Osteoblast (primary cell): Measurements from ENCODE around the gene TFB2M. TPM values are rescaled to one million over a fixed set of nuclear protein-coding genes. Genes with fewer than 3 reads are reported as not detected.
"Not testable (repeated sequence)": the region's sequence is repeated elsewhere in the genome, so short reads cannot be mapped to it uniquely, and the experiment has no call there.

Source experiments
- DNase-seq: peaks from one replicate; pipeline ENCODE4 v3.0.0; 2011; ENCODE audit warnings: low spot score, mixed read lengths; ENCODE audit not compliant: insufficient read length; ENCODE audit errors: missing footprints
- H2AFZ ChIP-seq: 2 replicates; pipeline ENCODE4 v1.6.0; 2011; ENCODE audit warnings: mild to moderate bottlenecking, low read length
- H3K27ac ChIP-seq: 2 replicates; pipeline ENCODE4 v1.5.1; 2011; ENCODE audit warnings: mild to moderate bottlenecking, low read depth, low read length, moderate library complexity
- H3K27me3 ChIP-seq: 2 replicates; pipeline ENCODE4 v1.6.0; 2012; ENCODE audit warnings: mild to moderate bottlenecking, control low read depth, inconsistent platforms, low read length, moderate library complexity; ENCODE audit not compliant: insufficient read depth
- H3K36me3 ChIP-seq: 2 replicates; pipeline ENCODE4 v1.5.1; 2011; ENCODE audit warnings: mild to moderate bottlenecking, low read length, control low read depth, moderate library complexity; ENCODE audit not compliant: insufficient read depth
- H3K4me1 ChIP-seq: 2 replicates; pipeline ENCODE4 v1.5.1; 2011; ENCODE audit warnings: mild to moderate bottlenecking, low read length, control low read depth, moderate library complexity; ENCODE audit not compliant: insufficient read depth
- H3K4me2 ChIP-seq: 2 replicates; pipeline ENCODE4 v1.6.0; 2011; ENCODE audit warnings: mild to moderate bottlenecking, low read length; ENCODE audit not compliant: insufficient read depth
- H3K4me3 ChIP-seq: fragments of 200-600 bp; sonication (generic); 3 replicates; pipeline ENCODE4 v1.5.1; 2012; ENCODE audit warnings: mild to moderate bottlenecking, low read length, inconsistent platforms; ENCODE audit not compliant: insufficient read depth
- H3K79me2 ChIP-seq: 2 replicates; pipeline ENCODE4 v1.6.0; 2012; ENCODE audit warnings: mild to moderate bottlenecking, low read length, control low read depth, inconsistent platforms; ENCODE audit not compliant: insufficient read depth
- H3K9me3 ChIP-seq: 2 replicates; pipeline ENCODE4 v1.5.1; 2011; ENCODE audit warnings: low read depth, low read length, control low read depth
- H4K20me1 ChIP-seq: 2 replicates; pipeline ENCODE4 v1.6.0; 2012; ENCODE audit warnings: mild to moderate bottlenecking, low read length, control low read depth; ENCODE audit not compliant: insufficient read depth
- total RNA-seq: library from RNA; depleted of rRNA; stranded (reverse); fragments of >200 nt; gene quantifications from 2 replicates; pipeline ENCODE4 v1.2.3, GENCODE V29; 2012
- TF ChIP-seq, protein P1 (sequence below): IDR thresholded peaks from 2 replicates; pipeline ENCODE4 v1.5.1; 2011; ENCODE audit warnings: mild to moderate bottlenecking, low read depth, low read length, moderate library complexity; ENCODE audit errors: extremely low read depth

Gene TFB2M
- total RNA-seq, 1 donor = 19.5 TPM

DNA sequence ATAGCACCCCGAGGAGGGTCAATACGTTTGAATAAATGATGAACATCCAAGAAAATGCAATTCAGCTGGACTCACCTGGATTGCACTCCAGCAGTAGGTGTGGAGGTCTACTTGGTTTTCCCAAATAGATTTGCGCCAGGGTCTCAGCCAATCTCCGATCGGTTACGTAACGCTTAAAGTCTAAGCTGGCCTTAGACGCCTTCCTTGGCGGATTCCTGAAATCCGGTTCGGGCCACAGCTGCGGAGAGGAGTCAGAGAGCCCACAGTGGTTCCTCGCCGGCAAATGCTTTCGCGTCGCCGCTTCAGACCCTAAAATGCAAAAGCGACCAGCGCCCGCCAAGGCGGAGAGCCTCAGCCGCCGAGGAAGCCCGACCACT lies 322 bp downstream of the TFB2M start:
- H3K9me3 ChIP-seq = no peaks in the 10 kb centered on the region
- H4K20me1 ChIP-seq = no peaks in the 10 kb centered on the region
- H3K4me2 ChIP-seq = peak overlapping the region; percentile 89
- H3K79me2 ChIP-seq = peaks cover 74% of the 10 kb centered on the region
- peak overlapping the region; percentile 95 for H3K27ac ChIP-seq
- H3K27me3 ChIP-seq = no peaks in the 10 kb centered on the region
- DNase-seq = peak; percentile 63
- H3K4me3 ChIP-seq = peak overlapping the region; percentile 96
- H3K4me1 ChIP-seq = peaks cover 32% of the 10 kb centered on the region
- TF ChIP-seq, protein P1, sequence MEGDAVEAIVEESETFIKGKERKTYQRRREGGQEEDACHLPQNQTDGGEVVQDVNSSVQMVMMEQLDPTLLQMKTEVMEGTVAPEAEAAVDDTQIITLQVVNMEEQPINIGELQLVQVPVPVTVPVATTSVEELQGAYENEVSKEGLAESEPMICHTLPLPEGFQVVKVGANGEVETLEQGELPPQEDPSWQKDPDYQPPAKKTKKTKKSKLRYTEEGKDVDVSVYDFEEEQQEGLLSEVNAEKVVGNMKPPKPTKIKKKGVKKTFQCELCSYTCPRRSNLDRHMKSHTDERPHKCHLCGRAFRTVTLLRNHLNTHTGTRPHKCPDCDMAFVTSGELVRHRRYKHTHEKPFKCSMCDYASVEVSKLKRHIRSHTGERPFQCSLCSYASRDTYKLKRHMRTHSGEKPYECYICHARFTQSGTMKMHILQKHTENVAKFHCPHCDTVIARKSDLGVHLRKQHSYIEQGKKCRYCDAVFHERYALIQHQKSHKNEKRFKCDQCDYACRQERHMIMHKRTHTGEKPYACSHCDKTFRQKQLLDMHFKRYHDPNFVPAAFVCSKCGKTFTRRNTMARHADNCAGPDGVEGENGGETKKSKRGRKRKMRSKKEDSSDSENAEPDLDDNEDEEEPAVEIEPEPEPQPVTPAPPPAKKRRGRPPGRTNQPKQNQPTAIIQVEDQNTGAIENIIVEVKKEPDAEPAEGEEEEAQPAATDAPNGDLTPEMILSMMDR = no peak
- peaks cover 3% of the 10 kb centered on the region for H3K36me3 ChIP-seq
- H2AFZ ChIP-seq = peak overlapping the region; percentile 92

DNA sequence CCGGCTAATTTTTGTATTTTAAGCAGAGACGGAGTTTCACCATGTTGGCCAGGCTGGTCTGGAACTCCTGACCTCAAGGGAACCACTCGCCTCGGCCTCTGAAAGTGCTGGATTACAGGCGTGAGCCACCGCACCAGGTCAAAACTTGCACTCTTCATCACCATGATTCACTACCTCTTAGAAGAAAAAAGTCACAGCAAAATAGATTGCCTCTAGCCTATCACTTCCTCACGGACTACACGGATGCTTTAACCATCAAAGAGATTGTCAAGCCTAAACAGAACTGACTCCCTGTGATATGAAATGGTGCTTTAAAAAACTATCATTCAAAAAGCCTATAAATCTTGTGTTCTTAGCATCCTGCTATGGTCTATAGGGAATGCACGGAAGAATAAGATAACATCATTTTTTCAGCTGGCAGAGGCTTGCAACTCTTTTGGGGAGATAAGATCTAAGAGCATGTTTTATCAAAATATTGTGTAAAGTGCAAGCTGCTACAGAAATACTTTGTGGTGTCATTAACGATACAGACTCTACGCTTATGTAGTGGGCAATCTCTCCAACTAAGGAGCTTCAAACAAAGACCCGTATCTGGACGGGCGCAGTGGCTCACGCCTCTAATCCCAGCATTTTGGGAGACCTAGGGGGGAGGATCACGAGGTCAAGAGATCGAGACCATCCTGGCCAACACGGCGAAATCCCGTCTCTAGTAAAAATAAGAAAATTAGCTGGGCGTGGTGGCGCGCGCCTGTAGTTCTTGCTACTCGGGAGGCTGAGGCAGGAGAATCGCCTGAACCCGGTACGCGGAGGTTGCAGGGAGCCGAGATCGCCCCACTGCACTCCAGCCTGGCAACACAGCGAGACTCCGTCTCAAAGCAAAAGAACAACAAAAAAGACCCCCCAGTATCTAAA lies 966 bp downstream of the TFB2M start:
- Histone ChIP-seq H3K4me2 (peak overlapping the region; percentile 89), H3K4me1 (peaks cover 31% of the 10 kb centered on the region), H2AFZ (peak overlapping the region; percentile 92), H3K4me3 (peak overlapping the region; percentile 96), H3K36me3 (peaks cover 8% of the 10 kb centered on the region), H3K9me3 (no peaks in the 10 kb centered on the region), H4K20me1 (no peaks in the 10 kb centered on the region), H3K79me2 (peaks cover 74% of the 10 kb centered on the region), H3K27me3 (no peaks in the 10 kb centered on the region), H3K27ac (peak overlapping the region; percentile 95)
- TF ChIP-seq, protein P1 = no peak
- peak; percentile 60 for DNase-seq

DNA sequence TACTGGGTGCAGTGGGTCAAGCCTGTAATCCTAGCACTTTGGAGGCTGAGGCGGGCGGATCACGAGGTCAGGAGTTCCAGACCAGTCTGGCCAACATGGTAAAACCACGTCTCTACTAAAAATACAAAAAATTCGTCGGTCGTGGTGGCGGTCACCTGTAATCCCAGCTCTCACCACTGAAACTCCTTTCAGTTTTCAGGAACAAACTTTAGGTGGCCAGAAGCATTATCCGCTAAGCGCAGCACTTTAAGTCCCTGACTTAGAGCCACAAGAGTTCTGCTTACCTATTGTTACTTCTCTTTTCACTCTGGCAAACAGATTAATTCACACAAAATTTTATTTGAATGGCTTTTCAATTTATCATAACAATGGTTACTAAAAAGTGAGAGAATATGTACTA lies 5.2 kb downstream of the TFB2M start:
- H3K4me2 ChIP-seq, H3K27ac ChIP-seq, H3K9me3 ChIP-seq, H3K4me3 ChIP-seq, H3K4me1 ChIP-seq, H4K20me1 ChIP-seq, H2AFZ ChIP-seq, DNase-seq, H3K27me3 ChIP-seq: not testable (repeated sequence)
- Histone ChIP-seq H3K36me3 (peaks cover 27% of the 10 kb centered on the region), H3K79me2 (peaks cover 67% of the 10 kb centered on the region)

DNA sequence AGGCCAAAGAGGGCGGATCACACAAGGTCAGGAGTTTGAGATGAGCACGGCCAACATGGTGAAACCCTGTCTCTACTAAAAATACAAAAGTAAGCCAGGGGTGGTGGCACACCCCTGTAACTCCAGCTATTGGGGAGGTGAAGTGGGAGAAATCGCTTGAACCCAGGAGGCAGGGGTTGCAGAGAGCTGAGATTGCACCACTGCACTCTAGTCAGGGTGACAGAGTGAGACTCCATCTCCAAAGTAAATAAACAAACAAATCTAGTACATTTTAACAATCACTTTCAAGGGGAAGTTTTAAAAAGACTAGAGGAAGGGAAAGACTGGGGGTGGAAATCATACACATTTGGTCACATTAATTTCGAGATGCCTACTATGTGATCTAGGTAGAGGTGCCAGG lies 6.8 kb downstream of the TFB2M start:
- Histone ChIP-seq H3K27ac (no peak overlapping the region), H3K4me1 (no peaks in the 10 kb centered on the region), H3K36me3 (peaks cover 41% of the 10 kb centered on the region), H3K4me3 (no peak overlapping the region), H3K27me3 (no peaks in the 10 kb centered on the region), H3K79me2 (peaks cover 57% of the 10 kb centered on the region), H4K20me1 (no peaks in the 10 kb centered on the region), H3K4me2 (no peak overlapping the region), H3K9me3 (no peaks in the 10 kb centered on the region), H2AFZ (no peak overlapping the region)
- TF ChIP-seq, protein P1 = no peak
- no peak for DNase-seq
